ENCODE measurements around the gene BCAS3. TPM values are rescaled to one million over a fixed set of nuclear protein-coding genes. Genes with fewer than 3 reads are reported as not detected.

Gene BCAS3
- total RNA-seq, 1 experiment from 2014 or later = 14.4 TPM

DNA sequence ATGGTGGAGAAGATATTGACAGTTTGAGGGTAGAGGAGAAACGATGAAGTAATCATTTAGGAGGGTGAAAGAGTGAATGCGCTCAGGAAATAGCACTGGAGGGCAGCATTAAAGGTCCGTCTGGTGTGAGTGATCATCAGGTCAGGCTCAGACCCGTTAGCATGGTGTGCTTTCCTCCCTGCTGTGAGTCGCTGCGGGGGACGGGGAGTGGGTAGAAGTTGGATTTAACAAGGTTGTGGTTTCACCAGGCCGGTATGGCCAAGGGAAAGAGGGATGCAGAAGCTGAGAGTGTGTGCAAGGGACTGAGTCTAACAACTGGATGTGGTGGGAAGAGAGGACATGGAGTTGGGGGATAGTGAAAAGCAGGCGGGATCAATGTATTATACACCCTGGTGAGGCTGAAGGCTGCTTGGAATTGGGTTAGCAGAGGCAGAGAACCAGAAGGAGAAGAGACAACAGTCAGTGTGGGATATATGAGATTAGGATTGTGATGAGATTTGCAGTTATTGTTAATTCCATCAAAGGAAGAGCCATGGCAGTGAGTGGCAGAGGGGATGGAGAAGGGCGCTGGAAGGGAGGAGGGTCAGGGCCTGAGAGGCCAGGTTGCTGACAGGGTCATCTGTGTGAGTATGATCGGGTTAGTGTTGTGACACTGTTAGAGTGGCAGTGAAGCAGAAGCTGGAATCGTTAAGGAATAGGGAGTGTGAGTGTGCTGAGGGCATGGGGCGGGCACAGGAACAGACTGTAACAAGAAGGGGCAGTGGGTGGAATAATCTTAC is 663.0 kb downstream of the BCAS3 start:
- no peak for DNase-seq (ENCODE audit: low spot score)
- CTCF ChIA-PET = no interaction called here

DNA sequence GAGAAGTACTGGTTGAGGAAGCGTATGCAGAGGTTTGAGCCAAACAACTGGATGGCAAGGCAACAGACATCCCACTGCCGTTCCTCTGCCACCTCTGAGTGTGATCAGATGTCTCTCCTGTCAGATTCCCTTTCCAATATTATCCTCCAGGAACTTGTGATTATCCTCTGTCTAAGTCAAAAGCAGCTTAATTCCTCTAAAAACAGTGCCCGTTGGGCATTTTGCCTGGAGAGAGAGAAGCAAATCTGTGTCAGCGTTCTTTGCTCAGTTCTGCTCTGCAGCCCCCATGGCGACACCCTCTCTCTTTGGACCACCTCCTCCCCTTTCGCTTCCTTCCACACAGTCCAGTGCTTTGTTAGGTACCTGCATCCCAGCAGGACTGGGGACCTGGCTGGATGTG is 665.9 kb downstream of the BCAS3 start:
- CTCF ChIA-PET = no interaction called here
- POLR2A ChIA-PET (ENCODE audit: low non-redundant PET) = no interaction called here

More for the DNA sequence above, 663.0 kb downstream of the BCAS3 start:
- intact Hi-C loops (cut with micrococcal nuclease; ENCODE audit: unreplicated experiment) = no loop called here
- no peaks in the 10 kb centered on the region for H3K36me3 ChIP-seq (ENCODE audit: insufficient read depth, low read length, poor library complexity, severe bottlenecking)
- H3K9me3 ChIP-seq (ENCODE audit: low read depth, low read length, poor library complexity, severe bottlenecking) = no peaks in the 10 kb centered on the region
- H3K27me3 ChIP-seq (replicated peaks; ENCODE audit: insufficient read depth, low read depth, low read length, poor library complexity) = no peaks in the 10 kb centered on the region
- H3K4me3 ChIP-seq (ENCODE audit: low read depth, low read length, poor library complexity, severe bottlenecking) = no peak overlapping the region
- POLR2A ChIA-PET (ENCODE audit: low non-redundant PET) = no interaction called here
- BruUV-seq (replicated peaks) = no TSS peak
- TF ChIP-seq, protein P1, sequence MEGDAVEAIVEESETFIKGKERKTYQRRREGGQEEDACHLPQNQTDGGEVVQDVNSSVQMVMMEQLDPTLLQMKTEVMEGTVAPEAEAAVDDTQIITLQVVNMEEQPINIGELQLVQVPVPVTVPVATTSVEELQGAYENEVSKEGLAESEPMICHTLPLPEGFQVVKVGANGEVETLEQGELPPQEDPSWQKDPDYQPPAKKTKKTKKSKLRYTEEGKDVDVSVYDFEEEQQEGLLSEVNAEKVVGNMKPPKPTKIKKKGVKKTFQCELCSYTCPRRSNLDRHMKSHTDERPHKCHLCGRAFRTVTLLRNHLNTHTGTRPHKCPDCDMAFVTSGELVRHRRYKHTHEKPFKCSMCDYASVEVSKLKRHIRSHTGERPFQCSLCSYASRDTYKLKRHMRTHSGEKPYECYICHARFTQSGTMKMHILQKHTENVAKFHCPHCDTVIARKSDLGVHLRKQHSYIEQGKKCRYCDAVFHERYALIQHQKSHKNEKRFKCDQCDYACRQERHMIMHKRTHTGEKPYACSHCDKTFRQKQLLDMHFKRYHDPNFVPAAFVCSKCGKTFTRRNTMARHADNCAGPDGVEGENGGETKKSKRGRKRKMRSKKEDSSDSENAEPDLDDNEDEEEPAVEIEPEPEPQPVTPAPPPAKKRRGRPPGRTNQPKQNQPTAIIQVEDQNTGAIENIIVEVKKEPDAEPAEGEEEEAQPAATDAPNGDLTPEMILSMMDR (conservative IDR thresholded peaks at IDR 0.05; ENCODE audit: low read depth, low read length) = no peak
- TF ChIP-seq EZH2 (IDR thresholded peaks at IDR 0.05; ENCODE audit: borderline replicate concordance, low read depth, low read length, poor library complexity, severe bottlenecking) = no peak
- H3K4me1 ChIP-seq (ENCODE audit: insufficient read depth, low read length, poor library complexity, severe bottlenecking) = no peaks in the 10 kb centered on the region
- no peak overlapping the region for H3K27ac ChIP-seq (ENCODE audit: low read depth, low read length, poor library complexity, severe bottlenecking)

DNA sequence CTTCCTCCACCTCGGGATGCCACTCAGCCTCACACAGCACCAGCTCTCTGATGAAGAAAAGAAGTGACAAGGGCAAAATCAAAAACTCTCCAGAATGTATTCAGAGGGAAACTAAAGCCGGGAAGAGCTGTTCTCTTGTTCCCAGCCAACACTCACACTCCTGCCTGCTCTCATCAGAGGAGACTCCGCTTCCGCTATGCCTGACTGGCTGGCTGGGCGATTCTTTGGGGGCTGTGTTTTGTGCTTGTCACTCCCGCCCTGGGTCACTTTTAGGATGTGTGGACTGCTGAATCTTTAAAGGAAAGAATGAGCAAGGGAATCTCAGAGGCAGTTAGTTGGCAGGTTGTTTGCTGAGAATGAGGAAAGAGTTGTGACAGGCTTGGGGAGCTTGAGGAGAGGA is 667.4 kb downstream of the BCAS3 start:
- no peak for DNase-seq (ENCODE audit: low spot score)
- POLR2A ChIA-PET (ENCODE audit: low non-redundant PET) = no interaction called here
- no TSS peak for BruUV-seq (replicated peaks)
- CTCF ChIA-PET = interaction anchor here (0.6 kb wide), 2 partner anchors 187 to 273 kb away, joined by 3 to 11 read pairs; no protein-coding TSS in a partner anchor
- no peaks in the 10 kb centered on the region for H3K4me1 ChIP-seq (ENCODE audit: insufficient read depth, low read length, poor library complexity, severe bottlenecking)
- TF ChIP-seq, protein P1 (conservative IDR thresholded peaks at IDR 0.05; ENCODE audit: low read depth, low read length) = no peak
- TF ChIP-seq EZH2 (IDR thresholded peaks at IDR 0.05; ENCODE audit: borderline replicate concordance, low read depth, low read length, poor library complexity, severe bottlenecking) = no peak
- no peaks in the 10 kb centered on the region for H3K27me3 ChIP-seq (replicated peaks; ENCODE audit: insufficient read depth, low read depth, low read length, poor library complexity)
- H3K27ac ChIP-seq (ENCODE audit: low read depth, low read length, poor library complexity, severe bottlenecking) = no peak overlapping the region
- no peaks in the 10 kb centered on the region for H3K36me3 ChIP-seq (ENCODE audit: insufficient read depth, low read length, poor library complexity, severe bottlenecking)
- H3K9me3 ChIP-seq (ENCODE audit: low read depth, low read length, poor library complexity, severe bottlenecking) = no peaks in the 10 kb centered on the region
- intact Hi-C loops (cut with micrococcal nuclease; ENCODE audit: unreplicated experiment) = no loop called here
- H3K4me3 ChIP-seq (ENCODE audit: low read depth, low read length, poor library complexity, severe bottlenecking) = no peak overlapping the region

More for the DNA sequence above, 665.9 kb downstream of the BCAS3 start:
- TF ChIP-seq, protein P1 (conservative IDR thresholded peaks at IDR 0.05; ENCODE audit: low read depth, low read length) = no peak
- TF ChIP-seq EZH2 (IDR thresholded peaks at IDR 0.05; ENCODE audit: borderline replicate concordance, low read depth, low read length, poor library complexity, severe bottlenecking) = no peak
- DNase-seq (ENCODE audit: low spot score) = no peak
- Histone ChIP-seq H3K4me1 (ENCODE audit: insufficient read depth, low read length, poor library complexity, severe bottlenecking) (no peaks in the 10 kb centered on the region), H3K4me3 (ENCODE audit: low read depth, low read length, poor library complexity, severe bottlenecking) (no peak overlapping the region), H3K9me3 (ENCODE audit: low read depth, low read length, poor library complexity, severe bottlenecking) (no peaks in the 10 kb centered on the region), H3K36me3 (ENCODE audit: insufficient read depth, low read length, poor library complexity, severe bottlenecking) (no peaks in the 10 kb centered on the region), H3K27ac (ENCODE audit: low read depth, low read length, poor library complexity, severe bottlenecking) (no peak overlapping the region), H3K27me3 (replicated peaks; ENCODE audit: insufficient read depth, low read depth, low read length, poor library complexity) (no peaks in the 10 kb centered on the region)
- intact Hi-C loops (cut with micrococcal nuclease; ENCODE audit: unreplicated experiment) = no loop called here
- BruUV-seq (replicated peaks) = no TSS peak

Measured in A673 (cell line).